Endothelial cell of umbilical vein (primary cell): ENCODE data around the gene CYP11A1. TPM values are rescaled to one million over a fixed set of nuclear protein-coding genes. Genes with fewer than 3 reads are reported as not detected.

Experiments
- BruUV-seq: library from RNA; stranded (reverse); fragments of 400-500 nt; replicated peaks from 2 replicates; lab custom pipeline; 2021; lab: Mats Ljungman, UMichigan
- CTCF ChIA-PET: fragments of 300-600, 350-600 bp; sonication (Branson Sonifier 250); formaldehyde crosslinking; loops from one replicate; lab custom pipeline; 2021; ENCODE audit warnings: antibody characterized with exemption, inconsistent platforms; lab: Charles Lee
- POLR2A ChIA-PET: fragments of 300-600, 350-600 bp; sonication (Branson Sonifier 250); formaldehyde crosslinking; loops from one replicate; lab custom pipeline; 2021; ENCODE audit warnings: antibody characterized with exemption, inconsistent platforms; lab: Charles Lee
- DNase-seq: peaks from one replicate; pipeline ENCODE4 v3.0.0-alpha.2; 2011; ENCODE audit warnings: low read depth, low spot score
- FAIRE-seq: peaks from 2 replicates; lab custom pipeline; 2011; peaks lifted over from hg19 to GRCh38; lab: Jason Lieb, UNC
- H2AFZ ChIP-seq: 2 replicates; pipeline ENCODE4 v1.6.0; 2012; ENCODE audit warnings: low read depth, low read length, control low read depth, inconsistent platforms
- H3K27ac ChIP-seq: 2 replicates; pipeline ENCODE4 v1.5.1; 2011; ENCODE audit warnings: low read depth, mild to moderate bottlenecking, control low read depth, low read length, moderate library complexity; ENCODE audit not compliant: insufficient read depth
- H3K27me3 ChIP-seq, 2 experiments: 2 replicates each; pipeline versions ENCODE4 v1.6.0 to v1.6.1; 2011; ENCODE audit warnings: low read length in 2 of 2, mixed read lengths in 1 of 2; ENCODE audit not compliant: control insufficient read depth in 2 of 2, insufficient read depth in 2 of 2
- H3K36me3 ChIP-seq, 2 experiments: 2 replicates in 1 of 2; 3 replicates in 1 of 2; pipeline ENCODE4 v1.5.1; 2011; ENCODE audit warnings: low read length in 2 of 2, mild to moderate bottlenecking in 1 of 2, moderate library complexity in 1 of 2; ENCODE audit not compliant: control insufficient read depth in 2 of 2, insufficient read depth in 2 of 2; ENCODE audit errors: extremely low read depth in 1 of 2
- H3K4me1 ChIP-seq: 3 replicates; pipeline ENCODE4 v1.5.1; 2011; ENCODE audit warnings: mild to moderate bottlenecking, low read length; ENCODE audit not compliant: control insufficient read depth, insufficient read depth; ENCODE audit errors: extremely low read depth
- H3K4me2 ChIP-seq: 2 replicates; pipeline ENCODE4 v1.6.1; 2011; ENCODE audit warnings: low read length, control low read depth, mixed read lengths; ENCODE audit not compliant: insufficient read depth
- H3K4me3 ChIP-seq, 3 experiments: fragments of 200-600 bp in 1 of 3; sonication (generic), shearing (Covaris generic) in 1 of 3; replicated peaks in 1 of 3; 2 replicates each; pipeline ENCODE4 v1.5.1; 2011 to 2016; ENCODE audit warnings: control low read depth in 3 of 3, low read length in 3 of 3, mild to moderate bottlenecking in 2 of 3, inconsistent platforms in 1 of 3, low read depth in 1 of 3, moderate library complexity in 1 of 3; ENCODE audit not compliant: insufficient read depth in 1 of 3
- H3K79me2 ChIP-seq: 2 replicates; pipeline ENCODE4 v1.6.0; 2012; ENCODE audit warnings: low read length, inconsistent platforms; ENCODE audit not compliant: control insufficient read depth, insufficient read depth
- H3K9ac ChIP-seq: replicated peaks from 2 replicates; pipeline ENCODE3; 2011; ENCODE audit warnings: low read length, control low read depth; ENCODE audit not compliant: insufficient read depth; ENCODE audit errors: extremely low read depth
- H3K9me1 ChIP-seq: replicated peaks from 3 replicates; pipeline ENCODE4 v1.6.0; 2011; ENCODE audit warnings: mild to moderate bottlenecking, low read length; ENCODE audit not compliant: control insufficient read depth, insufficient read depth; ENCODE audit errors: extremely low read depth
- H3K9me3 ChIP-seq: replicated peaks from 2 replicates; pipeline ENCODE4 v1.5.1; 2012; ENCODE audit warnings: low read length, inconsistent platforms; ENCODE audit not compliant: control insufficient read depth, insufficient read depth
- H4K20me1 ChIP-seq: replicated peaks from 2 replicates; pipeline ENCODE3; 2011; ENCODE audit warnings: mild to moderate bottlenecking, low read length; ENCODE audit not compliant: control insufficient read depth, insufficient read depth; ENCODE audit errors: extremely low read depth
- EZH2 ChIP-seq: IDR thresholded peaks from 2 replicates; pipeline ENCODE4 v1.6.1; 2012; ENCODE audit warnings: borderline replicate concordance, low read depth, mild to moderate bottlenecking, moderate library complexity, low read length, inconsistent platforms; ENCODE audit not compliant: severe bottlenecking
- GATA2 ChIP-seq: IDR thresholded peaks from 2 replicates; pipeline ENCODE4 v1.7.0; 2011; ENCODE audit warnings: low read depth, mild to moderate bottlenecking, moderate library complexity, mixed read lengths, low read length; ENCODE audit not compliant: insufficient read length, insufficient read depth
- JUN ChIP-seq: IDR thresholded peaks from 2 replicates; pipeline ENCODE4 v1.6.1; 2011; ENCODE audit warnings: borderline replicate concordance, low read depth; ENCODE audit not compliant: insufficient read length, insufficient read depth
- MYC ChIP-seq: IDR thresholded peaks from one replicate; pipeline ENCODE4 v1.6.1; 2011; ENCODE audit warnings: mild to moderate bottlenecking, low read depth, low read length
- POLR2A ChIP-seq: IDR thresholded peaks from 2 replicates; pipeline ENCODE4 v1.6.1; 2012; ENCODE audit warnings: low read depth, mild to moderate bottlenecking, control low read depth, low read length
- POLR2AphosphoS5 ChIP-seq: IDR thresholded peaks from 2 replicates; pipeline ENCODE4 v1.6.1; 2012; ENCODE audit warnings: low read depth, mild to moderate bottlenecking, control low read depth, low read length, moderate library complexity; ENCODE audit not compliant: insufficient read depth
- dilution Hi-C: fragments of 300-500 bp; cut with MboI; formaldehyde crosslinking; loops from one replicate; pipeline ENCODE4 v1.15.0; 2019; ENCODE audit warnings: low sequenced_read_pairs; ENCODE audit not compliant: extremely low pct_ligation_motif_present
- intact Hi-C: fragments of 100-400 bp; cut with micrococcal nuclease; formaldehyde crosslinking; loops from one replicate; pipeline ENCODE4 v1.10.0; 2022
- polyA plus RNA-seq, 4 experiments: library from polyadenylated mRNA; depleted of rRNA in 3 of 4; stranded (reverse) in 3 of 4; unstranded in 1 of 4; fragments of >200 nt; gene quantifications; 2 replicates each; pipeline versions ENCODE4 v1.2.1 to v1.2.3, GENCODE V29; 2011 to 2012; ENCODE audit warnings: missing spikeins in 1 of 4
- total RNA-seq: library from RNA; stranded (reverse); gene quantifications from 2 replicates; pipeline ENCODE4 v1.2.3, GENCODE V29; 2021
- TF ChIP-seq, protein P1 (sequence below), 2 donors: IDR thresholded peaks; 1 replicate in 1 of 2; 2 replicates in 1 of 2; pipeline ENCODE4 v1.5.1; 2011; ENCODE audit warnings: low read length in 2 of 2, mild to moderate bottlenecking in 2 of 2, moderate library complexity in 2 of 2, control low read depth in 1 of 2, inconsistent platforms in 1 of 2, low read depth in 1 of 2; ENCODE audit not compliant: insufficient read depth in 1 of 2; ENCODE audit errors: extremely low read depth in 1 of 2
- TF ChIP-seq, protein P2 (sequence below): IDR thresholded peaks from 2 replicates; pipeline ENCODE4 v1.6.1; 2011; ENCODE audit not compliant: insufficient read depth, insufficient read length

CYP11A1 gene
- total and polyA plus RNA-seq, 2 donors (not counting 3 experiments of a cell fraction or from before 2014, with no cell fraction given) = 0.08 TPM; not detected in 1

DNA sequence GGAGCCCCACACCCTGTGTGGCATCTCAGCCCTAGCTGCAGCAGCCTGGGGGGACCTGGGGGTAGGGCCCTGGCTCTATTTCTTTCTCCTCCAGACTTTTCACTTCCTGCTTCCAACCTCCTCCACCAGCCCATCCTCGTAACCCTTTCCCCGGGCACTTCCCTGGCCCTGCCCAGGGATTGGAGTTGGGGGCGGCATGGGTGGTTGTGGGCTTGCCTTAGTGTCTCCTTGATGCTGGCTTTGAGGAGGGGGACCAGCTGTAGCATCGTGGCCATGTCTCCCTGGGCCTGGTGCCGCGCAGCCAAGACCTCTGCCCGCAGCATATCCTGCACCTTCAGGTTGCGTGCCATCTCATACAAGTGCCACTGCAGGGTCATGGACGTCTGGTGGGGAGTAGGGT, 28.1 kb downstream of the CYP11A1 start:
- Histone ChIP-seq H3K36me3 (no peaks in the 10 kb centered on the region), H3K27me3 (no peaks in the 10 kb centered on the region), H3K4me3 (no peak overlapping the region), H3K9ac (no peak overlapping the region), H3K4me2 (no peak overlapping the region), H3K4me1 (no peaks in the 10 kb centered on the region), H3K9me3 (no peaks in the 10 kb centered on the region), H2AFZ (no peak overlapping the region), H3K27ac (no peak overlapping the region), H3K9me1 (no peaks in the 10 kb centered on the region), H3K79me2 (no peaks in the 10 kb centered on the region), H4K20me1 (no peaks in the 10 kb centered on the region)
- BruUV-seq = no TSS peak
- FAIRE-seq = no peak
- DNase-seq = no peak
- ChIA-PET CTCF (no interaction called here), POLR2A (no interaction called here)
- intact Hi-C loops (no loop called here), dilution Hi-C loops (no loop called here)
- TF ChIP-seq GATA2 (no peak), JUN (no peak), POLR2AphosphoS5 (no peak), MYC (no peak), EZH2 (no peak), POLR2A (no peak)
- TF ChIP-seq, protein P1, sequence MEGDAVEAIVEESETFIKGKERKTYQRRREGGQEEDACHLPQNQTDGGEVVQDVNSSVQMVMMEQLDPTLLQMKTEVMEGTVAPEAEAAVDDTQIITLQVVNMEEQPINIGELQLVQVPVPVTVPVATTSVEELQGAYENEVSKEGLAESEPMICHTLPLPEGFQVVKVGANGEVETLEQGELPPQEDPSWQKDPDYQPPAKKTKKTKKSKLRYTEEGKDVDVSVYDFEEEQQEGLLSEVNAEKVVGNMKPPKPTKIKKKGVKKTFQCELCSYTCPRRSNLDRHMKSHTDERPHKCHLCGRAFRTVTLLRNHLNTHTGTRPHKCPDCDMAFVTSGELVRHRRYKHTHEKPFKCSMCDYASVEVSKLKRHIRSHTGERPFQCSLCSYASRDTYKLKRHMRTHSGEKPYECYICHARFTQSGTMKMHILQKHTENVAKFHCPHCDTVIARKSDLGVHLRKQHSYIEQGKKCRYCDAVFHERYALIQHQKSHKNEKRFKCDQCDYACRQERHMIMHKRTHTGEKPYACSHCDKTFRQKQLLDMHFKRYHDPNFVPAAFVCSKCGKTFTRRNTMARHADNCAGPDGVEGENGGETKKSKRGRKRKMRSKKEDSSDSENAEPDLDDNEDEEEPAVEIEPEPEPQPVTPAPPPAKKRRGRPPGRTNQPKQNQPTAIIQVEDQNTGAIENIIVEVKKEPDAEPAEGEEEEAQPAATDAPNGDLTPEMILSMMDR (IDR thresholded peaks at IDR 0.05; ENCODE audit: extremely low read depth in 1 of 2, insufficient read depth in 1 of 2, low read depth in 1 of 2, low read length in 2 of 2) = no peak
- TF ChIP-seq, protein P2, sequence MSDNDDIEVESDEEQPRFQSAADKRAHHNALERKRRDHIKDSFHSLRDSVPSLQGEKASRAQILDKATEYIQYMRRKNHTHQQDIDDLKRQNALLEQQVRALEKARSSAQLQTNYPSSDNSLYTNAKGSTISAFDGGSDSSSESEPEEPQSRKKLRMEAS = no peak
